GM18867 (cell line): ENCODE results near the gene OOEP.
A peak's percentile ranks its signal among the peaks of the same experiment; 100 is the strongest.
"Not testable (repeated sequence)": the region's sequence is repeated elsewhere in the genome, so short reads cannot be mapped to it uniquely, and the experiment has no call there.

Experiments
- ATAC-seq: cut with Tn5 transposase; IDR thresholded peaks from one replicate; pipeline ENCODE4 v1.9.1; 2021; ENCODE audit warnings: mild to moderate bottlenecking, moderate library complexity; ENCODE audit not compliant: unreplicated experiment

The OOEP gene

DNA sequence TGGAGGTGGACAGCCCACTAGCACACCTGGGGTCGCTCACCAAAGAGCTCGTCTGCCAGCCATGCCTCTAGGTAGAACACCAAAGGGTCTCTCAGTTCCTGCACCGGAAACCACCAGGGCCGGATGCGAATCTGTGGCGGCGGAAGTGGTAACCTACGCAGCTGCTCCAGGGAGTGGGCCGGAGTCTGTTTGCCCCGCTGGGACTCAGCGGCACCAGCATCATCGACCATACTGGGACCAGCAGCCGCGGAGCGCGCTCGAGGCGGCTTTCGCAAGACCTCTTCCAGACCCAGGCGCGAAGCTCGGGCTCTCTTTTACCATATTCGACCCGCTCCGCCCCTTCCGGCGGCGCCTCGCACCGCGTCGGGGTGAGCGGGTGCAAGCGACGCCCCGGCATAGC is at the start of gene OOEP:
Gene OOEP (minus strand): TSS at position 335 of the 400 bp plus-strand sequence. CDS start 105 bp downstream, at position 230.
- ATAC-seq, result no peak

DNA sequence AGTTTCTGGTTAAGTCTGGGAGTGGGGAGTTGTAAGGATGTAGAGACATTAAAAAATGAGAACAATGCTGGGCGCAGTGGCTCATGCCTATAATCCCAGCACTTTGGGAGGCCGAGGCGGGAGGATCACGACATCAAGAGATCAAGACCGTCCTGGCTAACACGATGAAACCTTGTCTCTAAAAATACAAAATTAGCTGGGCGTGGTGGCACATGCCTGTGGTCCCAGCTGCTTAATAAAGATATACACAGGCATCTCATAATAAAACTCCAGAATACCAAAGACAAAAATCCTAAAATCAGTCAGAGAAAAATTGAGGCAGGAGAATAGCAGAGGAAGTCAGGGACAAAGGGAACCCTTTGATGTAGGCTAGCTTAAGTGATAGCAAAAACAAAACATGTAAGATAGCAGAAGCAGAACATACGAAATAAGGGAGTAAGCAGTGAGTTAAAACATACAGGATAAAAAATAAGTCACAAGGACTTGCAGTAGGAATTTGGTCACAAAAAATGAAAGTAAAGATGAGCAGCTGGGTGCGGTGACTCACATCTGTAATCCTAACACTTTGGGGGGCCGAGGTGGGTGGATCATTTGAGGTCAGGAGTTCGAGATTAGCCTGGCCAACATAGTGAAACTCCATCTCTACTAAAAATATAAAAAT is 48.5 kb upstream of the OOEP start:
- no peak for ATAC-seq

DNA sequence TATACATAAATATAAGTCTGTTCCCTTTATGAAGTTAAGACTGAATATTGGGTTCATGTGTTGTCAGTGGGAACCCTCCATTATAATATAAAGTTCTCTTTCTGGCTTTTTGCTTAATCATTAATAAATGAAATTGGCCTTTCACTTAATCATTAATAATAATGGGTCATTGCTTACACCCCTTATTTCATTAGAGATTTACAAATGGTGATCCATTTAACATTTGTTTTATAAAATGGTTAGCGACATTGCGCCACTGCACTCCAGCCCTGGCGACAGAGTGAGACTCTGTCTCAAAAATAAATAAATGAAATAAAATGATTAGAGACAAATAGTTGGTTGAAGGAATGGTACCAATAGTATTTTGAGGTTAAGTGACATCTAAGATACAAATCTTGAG is 43.4 kb upstream of the OOEP start:
- ATAC-seq, result no peak

GRCh38 chr6:73409395-73409794 is 39.7 kb upstream of the OOEP start:
- ATAC-seq, result no peak

- peak; percentile 49 for ATAC-seq
Observed at GRCh38 chr6:73400656-73401055, 31.0 kb upstream of the OOEP start.

DNA sequence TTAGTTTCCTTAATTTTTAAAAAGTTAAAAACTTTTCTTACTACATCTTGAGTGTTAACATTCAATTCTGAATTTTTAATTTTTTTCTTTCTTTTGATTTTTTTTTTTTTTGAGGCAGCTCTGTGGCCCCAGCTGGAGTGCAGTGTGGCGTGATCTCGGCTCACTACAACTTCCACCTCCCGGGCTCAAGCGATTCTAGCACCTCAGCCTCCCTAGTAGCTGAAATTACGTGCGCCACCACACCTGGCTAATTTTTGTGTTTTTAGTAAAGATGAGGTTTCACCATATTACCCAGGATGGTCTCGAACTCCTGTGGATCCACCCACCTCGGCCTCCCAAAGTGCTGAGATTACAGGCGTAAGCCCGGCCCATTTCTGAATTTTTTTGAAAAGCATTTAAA is 26.2 kb upstream of the OOEP start:
- peak; percentile 31 for ATAC-seq

DNA sequence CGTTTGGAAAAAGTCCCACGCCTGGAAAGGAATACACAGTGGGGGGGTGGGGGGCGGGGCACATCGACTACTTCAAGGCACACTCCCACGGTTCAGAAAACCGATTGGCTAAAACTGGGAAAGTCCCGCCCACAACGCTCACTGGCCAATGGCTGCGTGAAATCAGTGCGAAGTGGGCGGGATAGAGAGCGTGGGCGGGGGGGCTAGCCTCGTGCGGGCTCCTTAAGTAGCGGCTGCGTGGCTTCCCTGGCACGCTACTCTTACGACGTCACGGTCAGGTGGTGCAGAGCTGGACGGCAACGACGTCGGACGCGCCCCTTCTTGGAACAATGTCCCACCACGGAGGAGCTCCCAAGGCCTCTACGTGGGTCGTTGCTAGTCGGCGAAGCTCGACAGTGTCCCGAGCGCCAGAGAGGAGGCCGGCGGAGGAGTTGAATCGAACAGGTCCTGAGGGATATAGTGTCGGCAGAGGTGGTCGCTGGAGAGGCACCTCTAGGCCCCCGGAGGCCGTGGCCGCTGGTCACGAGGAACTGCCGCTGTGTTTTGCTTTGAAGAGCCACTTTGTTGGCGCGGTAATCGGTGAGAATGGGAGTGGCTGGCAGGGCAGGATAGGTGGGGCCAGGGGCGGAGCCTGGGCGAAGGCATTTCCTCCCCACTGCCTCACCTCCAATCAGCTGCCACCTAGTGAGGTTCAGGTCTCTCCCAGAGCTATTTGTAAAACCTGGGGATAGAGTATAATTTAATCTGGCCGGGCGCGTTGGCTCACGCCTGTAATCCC is 25.1 kb upstream of the OOEP start, which contains the start of gene DDX43:
Gene DDX43 (plus strand): TSS at position 252 of the 778 bp plus-strand sequence. CDS start 78 bp downstream, at position 330.
- peak; percentile 79 for ATAC-seq

DNA sequence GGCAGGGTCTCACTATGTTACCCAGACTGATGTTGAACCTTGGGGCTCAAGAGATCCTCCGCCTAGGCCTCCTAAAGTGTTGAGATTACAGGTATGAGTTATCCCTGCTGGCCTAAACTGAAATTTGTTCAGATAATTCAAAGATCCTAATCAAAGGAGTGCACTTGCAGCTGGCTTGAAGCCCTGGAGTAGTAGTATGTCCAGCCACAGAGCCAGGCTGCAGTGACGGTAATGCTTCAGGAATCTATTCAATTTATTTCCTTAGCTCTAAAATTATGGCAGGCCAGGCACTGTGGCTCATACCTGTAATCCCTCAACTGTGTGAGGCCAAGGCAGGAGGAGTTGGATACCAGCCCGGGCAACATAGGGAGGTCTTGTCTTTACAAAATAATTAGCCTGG is 23.6 kb upstream of the OOEP start:
- no peak for ATAC-seq

DNA sequence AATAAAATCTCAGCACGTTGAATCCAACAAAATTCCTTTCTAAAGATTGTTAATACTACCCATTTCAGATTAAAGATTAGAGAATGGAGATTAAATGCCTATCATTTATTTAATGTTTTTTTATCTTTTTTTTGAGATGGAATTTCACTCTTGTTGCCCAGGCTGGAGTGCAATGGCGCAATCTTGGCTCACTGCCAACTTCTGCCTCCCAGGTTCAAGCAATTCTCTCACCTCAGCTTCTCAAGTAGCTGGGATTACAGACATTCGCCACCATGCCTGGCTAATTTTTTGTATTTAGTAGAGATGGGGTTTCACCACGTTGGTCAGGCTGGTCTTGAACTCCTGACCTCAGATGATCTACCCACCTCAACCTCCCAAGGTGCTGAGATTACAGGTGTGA is 22.5 kb upstream of the OOEP start:
- not testable (repeated sequence) for ATAC-seq

DNA sequence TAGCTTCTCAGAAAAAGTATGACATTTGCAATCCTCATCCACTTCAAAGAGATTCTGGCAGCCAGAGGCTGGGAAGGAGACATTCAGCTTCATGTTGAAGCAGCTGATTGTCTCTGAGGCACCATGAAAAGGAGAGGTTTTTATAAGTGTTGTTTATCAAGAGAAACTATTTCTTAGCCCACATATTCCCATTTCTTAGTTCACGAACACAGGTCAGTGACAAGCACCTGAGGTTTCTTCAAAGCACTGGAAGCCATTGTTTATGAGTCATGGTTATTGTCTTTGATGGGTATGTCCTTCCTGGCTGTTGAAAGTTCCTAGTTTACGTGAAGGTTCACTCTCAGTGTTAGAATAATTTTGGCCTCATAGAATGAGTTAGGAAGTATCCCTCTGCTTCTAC is 22.0 kb upstream of the OOEP start:
- ATAC-seq, result no peak

DNA sequence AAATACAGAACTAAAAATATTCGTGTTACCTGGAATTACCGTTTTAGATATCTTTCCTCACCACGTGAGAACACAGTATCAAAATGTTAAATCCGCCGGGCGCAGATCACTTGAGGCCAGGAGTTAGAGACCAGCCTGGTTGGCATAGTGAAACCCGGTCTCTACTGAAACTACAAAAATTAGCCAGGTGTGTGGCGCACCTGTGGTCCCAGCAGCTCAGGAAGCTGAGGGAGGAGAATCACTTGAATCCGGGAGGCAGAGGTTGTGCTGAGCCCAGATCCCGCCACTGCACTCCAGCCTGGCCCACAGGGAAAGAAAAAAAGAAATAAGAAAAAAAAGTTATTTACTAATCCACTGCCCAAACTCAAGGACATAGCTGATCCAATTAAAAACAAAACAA is 20.2 kb upstream of the OOEP start:
- ATAC-seq, result no peak

- ATAC-seq, result peak; percentile 90
Observed at GRCh38 chr6:73388800-73389512, 19.3 kb upstream of the OOEP start.

DNA sequence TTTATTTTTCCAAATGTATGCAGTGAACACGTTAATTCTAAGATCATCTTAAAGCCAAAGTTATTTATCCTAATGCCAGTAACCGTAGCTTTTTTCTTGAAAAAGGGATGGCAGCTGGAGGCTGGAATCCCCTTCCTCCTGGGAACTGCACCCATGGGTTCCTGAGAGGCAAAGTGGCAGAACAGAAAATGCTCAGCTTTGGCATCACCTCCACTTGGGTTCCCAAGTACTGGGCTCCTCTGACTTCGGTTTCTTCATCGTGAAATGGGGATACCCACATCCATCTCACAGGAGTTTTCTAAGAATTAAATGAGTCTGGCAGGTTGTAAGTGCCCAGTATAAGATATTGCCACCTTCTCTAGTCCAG is 18.7 kb upstream of the OOEP start:
- peak; percentile 7 for ATAC-seq

- ATAC-seq, result no peak
Observed at GRCh38 chr6:73382462-73383113, 12.9 kb upstream of the OOEP start.

GRCh38 chr6:73381531-73381930 is 11.8 kb upstream of the OOEP start:
- ATAC-seq, result not testable (repeated sequence)

GRCh38 chr6:73377225-73377624 is 7.5 kb upstream of the OOEP start:
- no peak for ATAC-seq

DNA sequence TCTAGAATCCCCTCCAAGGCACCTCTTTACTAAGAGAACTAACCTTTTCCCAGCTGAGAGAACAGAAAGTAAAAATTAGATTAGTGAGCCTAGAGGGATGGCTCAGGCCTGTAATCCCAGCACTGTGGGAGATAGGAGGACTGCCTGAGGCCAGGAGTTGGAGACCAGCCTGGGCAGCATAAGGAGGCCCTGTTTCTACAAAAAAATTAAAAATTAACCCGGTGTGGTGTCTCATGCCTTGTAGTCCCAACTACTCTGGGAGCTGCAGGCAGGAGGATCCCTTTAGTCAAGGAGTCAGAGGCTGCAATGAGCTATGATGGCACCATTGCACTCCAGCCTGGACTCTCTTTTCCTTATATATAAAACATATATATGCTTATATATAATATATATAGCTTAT is 5.5 kb upstream of the OOEP start:
- ATAC-seq, result no peak

GRCh38 chr6:73372516-73372915 is 2.8 kb upstream of the OOEP start:
- no peak for ATAC-seq

DNA sequence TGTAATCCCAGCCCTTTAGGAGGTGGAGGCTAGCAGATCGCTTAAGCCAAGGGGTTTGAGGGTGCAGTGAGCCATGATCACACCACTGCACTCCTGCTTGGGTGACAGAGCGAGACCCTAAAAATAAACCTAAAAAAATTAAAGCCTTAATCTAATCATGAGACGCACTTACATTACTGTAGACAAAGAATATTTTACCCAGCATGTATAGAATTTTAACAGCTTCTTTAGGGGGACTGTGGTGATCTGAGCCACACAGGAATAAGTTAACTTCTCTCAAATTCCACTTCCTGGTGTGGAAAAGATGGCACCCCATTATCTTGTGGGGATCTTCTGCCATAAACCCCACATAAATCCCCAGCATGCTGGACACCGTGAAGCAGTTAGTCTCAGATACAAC is 2.3 kb upstream of the OOEP start:
- ATAC-seq, result no peak

DNA sequence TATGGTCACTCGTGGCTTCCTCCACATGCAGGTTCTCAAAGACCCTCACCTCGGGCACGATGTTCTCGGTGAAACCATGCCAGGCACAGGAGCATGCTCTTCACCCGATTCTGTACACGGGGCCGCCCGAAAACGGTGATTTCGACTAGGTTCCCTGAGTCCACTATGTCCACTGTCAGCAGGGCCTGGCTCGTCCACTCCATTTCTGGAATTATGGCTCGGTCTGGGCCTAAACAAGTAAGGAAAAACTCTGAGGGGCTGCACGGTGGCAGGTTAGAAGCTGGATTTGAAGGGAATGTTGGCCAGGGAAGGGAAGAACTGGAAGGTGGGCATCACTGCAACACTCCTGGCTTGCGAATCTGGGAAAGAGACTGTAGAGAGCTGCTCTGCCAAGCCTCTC is 540 bp downstream of the OOEP start:
- no peak for ATAC-seq

DNA sequence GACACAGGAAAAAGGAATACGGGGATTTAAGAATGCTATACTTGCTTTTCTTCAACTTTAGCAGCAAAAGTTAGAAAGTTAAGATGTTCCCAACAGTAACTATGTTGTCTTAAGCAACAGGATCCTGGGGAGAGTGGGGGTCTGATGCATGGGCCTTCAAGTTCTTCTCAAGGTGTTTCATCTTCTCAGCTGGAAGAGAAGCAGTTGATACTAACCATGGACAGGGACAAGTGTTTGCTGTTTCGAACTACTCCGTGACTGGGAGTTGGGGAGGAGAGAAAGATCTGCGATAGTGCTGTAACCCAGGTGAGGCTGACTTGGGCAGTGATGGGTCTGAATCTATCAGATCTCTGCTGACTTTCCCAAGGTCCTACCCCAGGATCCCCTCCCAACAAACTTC is 1.0 kb downstream of the OOEP start:
- no peak for ATAC-seq
